Measurements from ENCODE around the gene TTC23L.

DNA sequence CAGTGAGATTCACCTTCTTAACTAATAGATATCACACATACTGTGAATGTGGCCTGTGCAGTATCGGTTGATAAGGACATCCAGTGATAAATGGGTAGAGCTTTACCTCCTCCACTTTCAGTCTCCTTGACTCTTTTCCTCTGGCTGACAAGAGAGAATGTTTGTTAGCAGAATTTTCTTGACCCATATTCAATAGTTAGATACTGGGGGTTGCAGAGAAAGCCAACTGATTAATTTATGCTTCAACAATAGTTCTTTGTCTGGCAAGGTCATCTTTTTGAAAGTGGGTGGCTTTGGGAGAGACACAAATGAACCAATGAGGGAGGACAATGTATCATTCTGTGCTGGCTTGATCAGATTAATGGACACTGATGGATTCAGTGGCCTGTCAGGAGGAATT lies 30.3 kb downstream of the TTC23L start:
- TF ChIP-seq EGR1 (IDR thresholded peaks at IDR 0.05; ENCODE audit: borderline replicate concordance, low read depth, low read length) (no peak), EZH2 (IDR thresholded peaks at IDR 0.05; ENCODE audit: low read depth, low read length, severe bottlenecking) (no peak), CBX8 (IDR thresholded peaks at IDR 0.05; ENCODE audit: borderline replicate concordance, low read depth, low read length) (no peak), GABPA (IDR thresholded peaks at IDR 0.05; ENCODE audit: borderline replicate concordance, insufficient read depth, low read length) (no peak)
- TF ChIP-seq, protein P1, sequence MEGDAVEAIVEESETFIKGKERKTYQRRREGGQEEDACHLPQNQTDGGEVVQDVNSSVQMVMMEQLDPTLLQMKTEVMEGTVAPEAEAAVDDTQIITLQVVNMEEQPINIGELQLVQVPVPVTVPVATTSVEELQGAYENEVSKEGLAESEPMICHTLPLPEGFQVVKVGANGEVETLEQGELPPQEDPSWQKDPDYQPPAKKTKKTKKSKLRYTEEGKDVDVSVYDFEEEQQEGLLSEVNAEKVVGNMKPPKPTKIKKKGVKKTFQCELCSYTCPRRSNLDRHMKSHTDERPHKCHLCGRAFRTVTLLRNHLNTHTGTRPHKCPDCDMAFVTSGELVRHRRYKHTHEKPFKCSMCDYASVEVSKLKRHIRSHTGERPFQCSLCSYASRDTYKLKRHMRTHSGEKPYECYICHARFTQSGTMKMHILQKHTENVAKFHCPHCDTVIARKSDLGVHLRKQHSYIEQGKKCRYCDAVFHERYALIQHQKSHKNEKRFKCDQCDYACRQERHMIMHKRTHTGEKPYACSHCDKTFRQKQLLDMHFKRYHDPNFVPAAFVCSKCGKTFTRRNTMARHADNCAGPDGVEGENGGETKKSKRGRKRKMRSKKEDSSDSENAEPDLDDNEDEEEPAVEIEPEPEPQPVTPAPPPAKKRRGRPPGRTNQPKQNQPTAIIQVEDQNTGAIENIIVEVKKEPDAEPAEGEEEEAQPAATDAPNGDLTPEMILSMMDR (IDR thresholded peaks at IDR 0.05; ENCODE audit: control extremely low read depth in 1 of 3, insufficient read depth in 1 of 3, low read depth in 1 of 3, low read length in 3 of 3) = no peak

All from H1 (cell line).